GM18909 (cell line): ENCODE data around the gene CPB2.
A peak's percentile ranks its signal among the peaks of the same experiment; 100 is the strongest.

Experiments used
- ATAC-seq: cut with Tn5 transposase; IDR thresholded peaks from one replicate; pipeline ENCODE4 v1.9.1; 2021; ENCODE audit warnings: mild to moderate bottlenecking; ENCODE audit not compliant: unreplicated experiment, poor library complexity

Gene CPB2

GRCh38 chr13:46129124-46129523 is 24.3 kb upstream of the CPB2 start:
- ATAC-seq = no peak

- ATAC-seq = no peak
These were observed 22.7 kb upstream of the CPB2 start for GRCh38 chr13:46127358-46128023.

GRCh38 chr13:46126552-46127357 is 21.9 kb upstream of the CPB2 start:
- ATAC-seq = peak; percentile 73

GRCh38 chr13:46126056-46126455 is 21.2 kb upstream of the CPB2 start:
- ATAC-seq = no peak

- ATAC-seq = no peak
These were observed 20.4 kb upstream of the CPB2 start for GRCh38 chr13:46124967-46125933.

- no peak for ATAC-seq
These were observed 19.7 kb upstream of the CPB2 start for GRCh38 chr13:46124531-46124966.

GRCh38 chr13:46122304-46122703 is 17.5 kb upstream of the CPB2 start:
- ATAC-seq = no peak

GRCh38 chr13:46121597-46122163 is 16.8 kb upstream of the CPB2 start:
- ATAC-seq = no peak

GRCh38 chr13:46121033-46121432 is 16.2 kb upstream of the CPB2 start:
- ATAC-seq = no peak

GRCh38 chr13:46119883-46120614 is 15.2 kb upstream of the CPB2 start:
- ATAC-seq = no peak

GRCh38 chr13:46116653-46117502 is 12.0 kb upstream of the CPB2 start:
- no peak for ATAC-seq

- no peak for ATAC-seq
These were observed 9.8 kb upstream of the CPB2 start for GRCh38 chr13:46114613-46115012.

GRCh38 chr13:46113596-46113995 is 8.8 kb upstream of the CPB2 start:
- ATAC-seq = no peak

GRCh38 chr13:46111151-46111550 is 6.3 kb upstream of the CPB2 start:
- no peak for ATAC-seq

GRCh38 chr13:46109451-46109850 is 4.6 kb upstream of the CPB2 start:
- no peak for ATAC-seq

GRCh38 chr13:46106839-46107371 is 2.1 kb upstream of the CPB2 start:
- no peak for ATAC-seq

- no peak for ATAC-seq
These were observed 1.8 kb downstream of the CPB2 start for GRCh38 chr13:46103037-46103436.

GRCh38 chr13:46102255-46102605 is 2.6 kb downstream of the CPB2 start:
- no peak for ATAC-seq
